Measurements from ENCODE around the gene BHLHE40. TPM values are rescaled to one million over a fixed set of nuclear protein-coding genes. Genes with fewer than 3 reads are reported as not detected.
A peak's percentile ranks its signal among the peaks of the same experiment; 100 is the strongest.

The BHLHE40 gene
- total and polyA plus RNA-seq, 2 of the 13 experiments (the other 11 are each of a cell fraction or from before 2014, with no cell fraction given), result 1.8 to 51.0 TPM

DNA sequence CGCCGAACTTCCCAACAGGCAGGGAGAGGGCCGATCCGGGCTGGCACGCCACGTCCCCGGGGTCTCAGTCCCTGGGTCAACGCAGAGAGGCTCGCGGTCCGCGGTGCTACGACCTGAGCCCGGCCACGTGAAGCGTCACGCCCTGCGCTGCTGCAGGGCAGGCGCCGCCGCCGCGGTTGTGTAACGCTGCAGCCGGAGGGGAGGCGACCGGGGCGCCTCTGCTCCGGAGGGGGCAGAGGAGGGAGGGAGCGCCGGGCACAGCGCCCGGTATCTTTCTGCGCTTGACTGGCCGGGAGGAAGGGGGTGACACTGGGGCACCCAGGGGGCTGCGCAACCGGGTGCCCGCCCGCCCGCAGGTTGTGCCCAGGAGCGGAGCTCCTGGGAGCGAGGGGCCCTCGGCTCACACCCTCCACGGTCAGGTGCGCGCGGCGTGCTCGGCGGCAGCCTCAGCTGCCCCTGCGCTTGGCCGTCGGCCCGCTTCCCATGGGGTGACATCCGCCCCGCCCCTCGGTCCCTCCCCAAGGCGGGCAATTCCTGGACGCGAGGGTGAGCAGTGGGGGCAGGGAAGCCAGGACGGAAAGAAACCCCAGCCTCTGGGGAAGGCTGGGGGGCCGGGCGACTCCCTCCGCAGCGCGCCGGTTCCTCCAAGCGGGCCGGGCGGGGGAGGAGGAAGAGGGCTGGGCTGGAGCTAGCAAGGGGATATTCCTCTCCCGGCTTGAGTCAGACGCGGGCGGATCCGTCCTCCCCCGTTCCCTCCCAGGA, 852 bp upstream of the BHLHE40 start (continued):
- TF ChIP-seq, protein P1, sequence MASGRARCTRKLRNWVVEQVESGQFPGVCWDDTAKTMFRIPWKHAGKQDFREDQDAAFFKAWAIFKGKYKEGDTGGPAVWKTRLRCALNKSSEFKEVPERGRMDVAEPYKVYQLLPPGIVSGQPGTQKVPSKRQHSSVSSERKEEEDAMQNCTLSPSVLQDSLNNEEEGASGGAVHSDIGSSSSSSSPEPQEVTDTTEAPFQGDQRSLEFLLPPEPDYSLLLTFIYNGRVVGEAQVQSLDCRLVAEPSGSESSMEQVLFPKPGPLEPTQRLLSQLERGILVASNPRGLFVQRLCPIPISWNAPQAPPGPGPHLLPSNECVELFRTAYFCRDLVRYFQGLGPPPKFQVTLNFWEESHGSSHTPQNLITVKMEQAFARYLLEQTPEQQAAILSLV (CRISPR knock-in tag; IDR thresholded peaks at IDR 0.05; ENCODE audit: borderline replicate concordance), result peak; percentile 84
- TF ChIP-seq FIP1L1 (IDR thresholded peaks at IDR 0.05; ENCODE audit: borderline replicate concordance, insufficient read depth, low read depth, low read length) (peak; percentile 68; the same call in 1 of the 2 replicates), GATAD2A (CRISPR knock-in tag; IDR thresholded peaks at IDR 0.05) (peak; percentile 50), ZNF230 (CRISPR knock-in tag; IDR thresholded peaks at IDR 0.05) (peak; percentile 87), ZNF274 (CRISPR knock-in tag; IDR thresholded peaks at IDR 0.05) (peak; percentile 94), ZSCAN30 (CRISPR knock-in tag; IDR thresholded peaks at IDR 0.05) (peak; percentile 93), MEF2D (CRISPR knock-in tag; IDR thresholded peaks at IDR 0.05) (peak; percentile 67), ZNF724P (CRISPR knock-in tag; IDR thresholded peaks at IDR 0.05; ENCODE audit: borderline replicate concordance) (peak; percentile 98; the same call in 1 of the 2 replicates), ZBTB7B (CRISPR knock-in tag; IDR thresholded peaks at IDR 0.05) (peak; percentile 74), HNF4G (IDR thresholded peaks at IDR 0.05; ENCODE audit: borderline replicate concordance, low read depth, low read length) (peak; percentile 50; the same call in 1 of the 2 replicates), HNF4G (CRISPR knock-in tag; IDR thresholded peaks at IDR 0.05; ENCODE audit: borderline replicate concordance, low read depth) (0 out of 2 replicates have a peak, but pooled peaks have one; percentile 21)
- TF ChIP-seq, protein P2, sequence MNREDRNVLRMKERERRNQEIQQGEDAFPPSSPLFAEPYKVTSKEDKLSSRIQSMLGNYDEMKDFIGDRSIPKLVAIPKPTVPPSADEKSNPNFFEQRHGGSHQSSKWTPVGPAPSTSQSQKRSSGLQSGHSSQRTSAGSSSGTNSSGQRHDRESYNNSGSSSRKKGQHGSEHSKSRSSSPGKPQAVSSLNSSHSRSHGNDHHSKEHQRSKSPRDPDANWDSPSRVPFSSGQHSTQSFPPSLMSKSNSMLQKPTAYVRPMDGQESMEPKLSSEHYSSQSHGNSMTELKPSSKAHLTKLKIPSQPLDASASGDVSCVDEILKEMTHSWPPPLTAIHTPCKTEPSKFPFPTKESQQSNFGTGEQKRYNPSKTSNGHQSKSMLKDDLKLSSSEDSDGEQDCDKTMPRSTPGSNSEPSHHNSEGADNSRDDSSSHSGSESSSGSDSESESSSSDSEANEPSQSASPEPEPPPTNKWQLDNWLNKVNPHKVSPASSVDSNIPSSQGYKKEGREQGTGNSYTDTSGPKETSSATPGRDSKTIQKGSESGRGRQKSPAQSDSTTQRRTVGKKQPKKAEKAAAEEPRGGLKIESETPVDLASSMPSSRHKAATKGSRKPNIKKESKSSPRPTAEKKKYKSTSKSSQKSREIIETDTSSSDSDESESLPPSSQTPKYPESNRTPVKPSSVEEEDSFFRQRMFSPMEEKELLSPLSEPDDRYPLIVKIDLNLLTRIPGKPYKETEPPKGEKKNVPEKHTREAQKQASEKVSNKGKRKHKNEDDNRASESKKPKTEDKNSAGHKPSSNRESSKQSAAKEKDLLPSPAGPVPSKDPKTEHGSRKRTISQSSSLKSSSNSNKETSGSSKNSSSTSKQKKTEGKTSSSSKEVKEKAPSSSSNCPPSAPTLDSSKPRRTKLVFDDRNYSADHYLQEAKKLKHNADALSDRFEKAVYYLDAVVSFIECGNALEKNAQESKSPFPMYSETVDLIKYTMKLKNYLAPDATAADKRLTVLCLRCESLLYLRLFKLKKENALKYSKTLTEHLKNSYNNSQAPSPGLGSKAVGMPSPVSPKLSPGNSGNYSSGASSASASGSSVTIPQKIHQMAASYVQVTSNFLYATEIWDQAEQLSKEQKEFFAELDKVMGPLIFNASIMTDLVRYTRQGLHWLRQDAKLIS (CRISPR knock-in tag; IDR thresholded peaks at IDR 0.05), result no peak
- TF ChIP-seq, protein P3, sequence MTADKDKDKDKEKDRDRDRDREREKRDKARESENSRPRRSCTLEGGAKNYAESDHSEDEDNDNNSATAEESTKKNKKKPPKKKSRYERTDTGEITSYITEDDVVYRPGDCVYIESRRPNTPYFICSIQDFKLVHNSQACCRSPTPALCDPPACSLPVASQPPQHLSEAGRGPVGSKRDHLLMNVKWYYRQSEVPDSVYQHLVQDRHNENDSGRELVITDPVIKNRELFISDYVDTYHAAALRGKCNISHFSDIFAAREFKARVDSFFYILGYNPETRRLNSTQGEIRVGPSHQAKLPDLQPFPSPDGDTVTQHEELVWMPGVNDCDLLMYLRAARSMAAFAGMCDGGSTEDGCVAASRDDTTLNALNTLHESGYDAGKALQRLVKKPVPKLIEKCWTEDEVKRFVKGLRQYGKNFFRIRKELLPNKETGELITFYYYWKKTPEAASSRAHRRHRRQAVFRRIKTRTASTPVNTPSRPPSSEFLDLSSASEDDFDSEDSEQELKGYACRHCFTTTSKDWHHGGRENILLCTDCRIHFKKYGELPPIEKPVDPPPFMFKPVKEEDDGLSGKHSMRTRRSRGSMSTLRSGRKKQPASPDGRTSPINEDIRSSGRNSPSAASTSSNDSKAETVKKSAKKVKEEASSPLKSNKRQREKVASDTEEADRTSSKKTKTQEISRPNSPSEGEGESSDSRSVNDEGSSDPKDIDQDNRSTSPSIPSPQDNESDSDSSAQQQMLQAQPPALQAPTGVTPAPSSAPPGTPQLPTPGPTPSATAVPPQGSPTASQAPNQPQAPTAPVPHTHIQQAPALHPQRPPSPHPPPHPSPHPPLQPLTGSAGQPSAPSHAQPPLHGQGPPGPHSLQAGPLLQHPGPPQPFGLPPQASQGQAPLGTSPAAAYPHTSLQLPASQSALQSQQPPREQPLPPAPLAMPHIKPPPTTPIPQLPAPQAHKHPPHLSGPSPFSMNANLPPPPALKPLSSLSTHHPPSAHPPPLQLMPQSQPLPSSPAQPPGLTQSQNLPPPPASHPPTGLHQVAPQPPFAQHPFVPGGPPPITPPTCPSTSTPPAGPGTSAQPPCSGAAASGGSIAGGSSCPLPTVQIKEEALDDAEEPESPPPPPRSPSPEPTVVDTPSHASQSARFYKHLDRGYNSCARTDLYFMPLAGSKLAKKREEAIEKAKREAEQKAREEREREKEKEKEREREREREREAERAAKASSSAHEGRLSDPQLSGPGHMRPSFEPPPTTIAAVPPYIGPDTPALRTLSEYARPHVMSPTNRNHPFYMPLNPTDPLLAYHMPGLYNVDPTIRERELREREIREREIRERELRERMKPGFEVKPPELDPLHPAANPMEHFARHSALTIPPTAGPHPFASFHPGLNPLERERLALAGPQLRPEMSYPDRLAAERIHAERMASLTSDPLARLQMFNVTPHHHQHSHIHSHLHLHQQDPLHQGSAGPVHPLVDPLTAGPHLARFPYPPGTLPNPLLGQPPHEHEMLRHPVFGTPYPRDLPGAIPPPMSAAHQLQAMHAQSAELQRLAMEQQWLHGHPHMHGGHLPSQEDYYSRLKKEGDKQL (CRISPR knock-in tag; IDR thresholded peaks at IDR 0.05; ENCODE audit: low read depth), result peak; percentile 80
- TF ChIP-seq, protein P4, sequence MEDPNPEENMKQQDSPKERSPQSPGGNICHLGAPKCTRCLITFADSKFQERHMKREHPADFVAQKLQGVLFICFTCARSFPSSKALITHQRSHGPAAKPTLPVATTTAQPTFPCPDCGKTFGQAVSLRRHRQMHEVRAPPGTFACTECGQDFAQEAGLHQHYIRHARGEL (CRISPR knock-in tag; IDR thresholded peaks at IDR 0.05), result no peak
- TF ChIP-seq, protein P5, sequence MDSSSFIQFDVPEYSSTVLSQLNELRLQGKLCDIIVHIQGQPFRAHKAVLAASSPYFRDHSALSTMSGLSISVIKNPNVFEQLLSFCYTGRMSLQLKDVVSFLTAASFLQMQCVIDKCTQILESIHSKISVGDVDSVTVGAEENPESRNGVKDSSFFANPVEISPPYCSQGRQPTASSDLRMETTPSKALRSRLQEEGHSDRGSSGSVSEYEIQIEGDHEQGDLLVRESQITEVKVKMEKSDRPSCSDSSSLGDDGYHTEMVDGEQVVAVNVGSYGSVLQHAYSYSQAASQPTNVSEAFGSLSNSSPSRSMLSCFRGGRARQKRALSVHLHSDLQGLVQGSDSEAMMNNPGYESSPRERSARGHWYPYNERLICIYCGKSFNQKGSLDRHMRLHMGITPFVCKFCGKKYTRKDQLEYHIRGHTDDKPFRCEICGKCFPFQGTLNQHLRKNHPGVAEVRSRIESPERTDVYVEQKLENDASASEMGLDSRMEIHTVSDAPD (CRISPR knock-in tag; IDR thresholded peaks at IDR 0.05), result peak; percentile 56; the same call in 1 of the 2 replicates
